ENCODE data around the gene ECE1. TPM values are rescaled to one million over a fixed set of nuclear protein-coding genes. Genes with fewer than 3 reads are reported as not detected.
A peak's percentile ranks its signal among the peaks of the same experiment; 100 is the strongest.

Gene ECE1
- total and polyA plus RNA-seq, 2 of the 13 experiments (the other 11 are each of a cell fraction or from before 2014, with no cell fraction given): 13.5 to 21.2 TPM

DNA sequence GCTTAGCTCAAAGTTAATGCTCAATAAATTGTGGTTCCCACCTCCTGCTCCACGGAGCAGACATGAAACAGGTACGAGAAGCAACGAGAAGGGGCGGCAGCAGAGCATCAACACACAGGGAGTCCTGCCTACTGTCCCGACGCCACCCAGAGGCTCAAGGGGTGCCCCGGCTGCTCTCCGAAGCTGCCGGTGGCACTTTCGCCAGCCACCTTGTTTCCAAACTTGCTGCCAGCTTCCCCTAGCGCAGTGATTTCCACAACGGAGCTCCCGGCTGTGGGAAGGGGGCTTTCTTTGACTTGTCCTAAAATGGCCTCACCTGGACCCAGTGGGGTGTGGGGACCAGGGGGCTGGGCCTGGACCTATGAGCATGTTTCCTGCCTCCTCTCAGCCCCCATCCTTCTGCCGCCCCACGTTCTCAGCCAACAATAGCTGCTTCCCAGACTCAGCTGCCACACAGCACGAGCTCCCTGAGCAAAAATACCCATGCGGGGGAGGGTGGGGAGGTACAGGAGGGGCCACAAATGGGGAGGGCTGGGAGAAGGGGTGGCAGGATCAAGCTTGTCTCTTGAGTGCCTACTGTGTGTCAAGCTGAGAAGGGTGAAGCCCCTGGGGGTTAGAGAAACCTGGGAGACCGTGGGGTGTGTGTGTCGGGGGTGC is 35.6 kb upstream of the ECE1 start:
- WGBS (ENCODE audit: low lambda C conversion rate): 47% methylated on average over 14 of the region's 19 CpGs
- Histone ChIP-seq H3K27ac (ENCODE audit: extremely low read length, insufficient read depth, low read length) (peak overlapping the region; percentile 20), H3K79me2 (ENCODE audit: insufficient read depth, low read length) (peaks cover 4% of the 10 kb centered on the region), H3K4me2 (ENCODE audit: low read depth, low read length) (peak overlapping the region; percentile 53), H2AFZ (ENCODE audit: low read length) (no peak overlapping the region), H3K36me3 (replicated peaks in 1 of 2; ENCODE audit: control insufficient read depth in 1 of 2, insufficient read depth in 2 of 2, low read length in 2 of 2) (no peaks in the 10 kb centered on the region), H3K4me3 (replicated peaks in 1 of 3; ENCODE audit: insufficient read depth in 1 of 3, low read depth in 2 of 3, low read length in 3 of 3) (peak overlapping the region in 1 of 3 experiments; percentile 11; a peak in 1 of 6 replicates), H4K20me1 (ENCODE audit: insufficient read depth, low read length) (no peaks in the 10 kb centered on the region), H3K9me3 (ENCODE audit: low read length) (no peaks in the 10 kb centered on the region), H3K9ac (ENCODE audit: insufficient read depth, low read depth, low read length) (no peak overlapping the region), H3K27me3 (ENCODE audit: control insufficient read depth in 1 of 2, insufficient read depth in 2 of 2, low read length in 2 of 2) (no peaks in the 10 kb centered on the region), H3K4me1 (ENCODE audit: insufficient read depth, low read length) (peaks cover 100% of the 10 kb centered on the region)
- no peak for ATAC-seq
- FAIRE-seq: no peak
- BruUV-seq (replicated peaks): no TSS peak
- in situ Hi-C loops (cut with HindIII; ENCODE audit: extremely low pct_ligation_motif_present, low pct_unique_long_range_greater_than_20kb): no loop called here
- POLR2A ChIA-PET: interaction anchor here (1.2 to 5.5 kb wide), 3 partner anchors 12 to 56 kb away, joined by 5 to 43 read pairs (median 13); no protein-coding TSS in a partner anchor
- intact Hi-C loops (cut with micrococcal nuclease; ENCODE audit: unreplicated experiment): no loop called here
- no peak for DNase-seq (ENCODE audit: low spot score)
- CTCF ChIA-PET (ENCODE audit: low intra/inter-chr PET ratio, low total read pairs): no interaction called here
- TF ChIP-seq WIZ (CRISPR knock-in tag; IDR thresholded peaks at IDR 0.05) (no peak), ZKSCAN5 (CRISPR knock-in tag; IDR thresholded peaks at IDR 0.05) (no peak), MBNL3 (CRISPR knock-in tag; conservative IDR thresholded peaks at IDR 0.05) (no peak), ZBTB8A (CRISPR knock-in tag; IDR thresholded peaks at IDR 0.05; ENCODE audit: borderline replicate concordance, low read depth) (no peak), TGIF2 (CRISPR knock-in tag; IDR thresholded peaks at IDR 0.05) (no peak), NPAS2 (CRISPR knock-in tag; IDR thresholded peaks at IDR 0.05; ENCODE audit: borderline replicate concordance) (no peak), PHF20 (CRISPR knock-in tag; IDR thresholded peaks at IDR 0.05) (no peak)
- TF ChIP-seq, protein P1, sequence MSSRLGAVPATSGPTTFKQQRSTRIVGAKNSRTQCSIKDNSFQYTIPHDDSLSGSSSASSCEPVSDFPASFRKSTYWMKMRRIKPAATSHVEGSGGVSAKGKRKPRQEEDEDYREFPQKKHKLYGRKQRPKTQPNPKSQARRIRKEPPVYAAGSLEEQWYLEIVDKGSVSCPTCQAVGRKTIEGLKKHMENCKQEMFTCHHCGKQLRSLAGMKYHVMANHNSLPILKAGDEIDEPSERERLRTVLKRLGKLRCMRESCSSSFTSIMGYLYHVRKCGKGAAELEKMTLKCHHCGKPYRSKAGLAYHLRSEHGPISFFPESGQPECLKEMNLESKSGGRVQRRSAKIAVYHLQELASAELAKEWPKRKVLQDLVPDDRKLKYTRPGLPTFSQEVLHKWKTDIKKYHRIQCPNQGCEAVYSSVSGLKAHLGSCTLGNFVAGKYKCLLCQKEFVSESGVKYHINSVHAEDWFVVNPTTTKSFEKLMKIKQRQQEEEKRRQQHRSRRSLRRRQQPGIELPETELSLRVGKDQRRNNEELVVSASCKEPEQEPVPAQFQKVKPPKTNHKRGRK (CRISPR knock-in tag; IDR thresholded peaks at IDR 0.05): no peak
- TF ChIP-seq, protein P2, sequence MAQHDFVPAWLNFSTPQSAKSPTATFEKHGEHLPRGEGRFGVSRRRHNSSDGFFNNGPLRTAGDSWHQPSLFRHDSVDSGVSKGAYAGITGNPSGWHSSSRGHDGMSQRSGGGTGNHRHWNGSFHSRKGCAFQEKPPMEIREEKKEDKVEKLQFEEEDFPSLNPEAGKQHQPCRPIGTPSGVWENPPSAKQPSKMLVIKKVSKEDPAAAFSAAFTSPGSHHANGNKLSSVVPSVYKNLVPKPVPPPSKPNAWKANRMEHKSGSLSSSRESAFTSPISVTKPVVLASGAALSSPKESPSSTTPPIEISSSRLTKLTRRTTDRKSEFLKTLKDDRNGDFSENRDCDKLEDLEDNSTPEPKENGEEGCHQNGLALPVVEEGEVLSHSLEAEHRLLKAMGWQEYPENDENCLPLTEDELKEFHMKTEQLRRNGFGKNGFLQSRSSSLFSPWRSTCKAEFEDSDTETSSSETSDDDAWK (CRISPR knock-in tag; IDR thresholded peaks at IDR 0.05): no peak
- TF ChIP-seq, protein P3, sequence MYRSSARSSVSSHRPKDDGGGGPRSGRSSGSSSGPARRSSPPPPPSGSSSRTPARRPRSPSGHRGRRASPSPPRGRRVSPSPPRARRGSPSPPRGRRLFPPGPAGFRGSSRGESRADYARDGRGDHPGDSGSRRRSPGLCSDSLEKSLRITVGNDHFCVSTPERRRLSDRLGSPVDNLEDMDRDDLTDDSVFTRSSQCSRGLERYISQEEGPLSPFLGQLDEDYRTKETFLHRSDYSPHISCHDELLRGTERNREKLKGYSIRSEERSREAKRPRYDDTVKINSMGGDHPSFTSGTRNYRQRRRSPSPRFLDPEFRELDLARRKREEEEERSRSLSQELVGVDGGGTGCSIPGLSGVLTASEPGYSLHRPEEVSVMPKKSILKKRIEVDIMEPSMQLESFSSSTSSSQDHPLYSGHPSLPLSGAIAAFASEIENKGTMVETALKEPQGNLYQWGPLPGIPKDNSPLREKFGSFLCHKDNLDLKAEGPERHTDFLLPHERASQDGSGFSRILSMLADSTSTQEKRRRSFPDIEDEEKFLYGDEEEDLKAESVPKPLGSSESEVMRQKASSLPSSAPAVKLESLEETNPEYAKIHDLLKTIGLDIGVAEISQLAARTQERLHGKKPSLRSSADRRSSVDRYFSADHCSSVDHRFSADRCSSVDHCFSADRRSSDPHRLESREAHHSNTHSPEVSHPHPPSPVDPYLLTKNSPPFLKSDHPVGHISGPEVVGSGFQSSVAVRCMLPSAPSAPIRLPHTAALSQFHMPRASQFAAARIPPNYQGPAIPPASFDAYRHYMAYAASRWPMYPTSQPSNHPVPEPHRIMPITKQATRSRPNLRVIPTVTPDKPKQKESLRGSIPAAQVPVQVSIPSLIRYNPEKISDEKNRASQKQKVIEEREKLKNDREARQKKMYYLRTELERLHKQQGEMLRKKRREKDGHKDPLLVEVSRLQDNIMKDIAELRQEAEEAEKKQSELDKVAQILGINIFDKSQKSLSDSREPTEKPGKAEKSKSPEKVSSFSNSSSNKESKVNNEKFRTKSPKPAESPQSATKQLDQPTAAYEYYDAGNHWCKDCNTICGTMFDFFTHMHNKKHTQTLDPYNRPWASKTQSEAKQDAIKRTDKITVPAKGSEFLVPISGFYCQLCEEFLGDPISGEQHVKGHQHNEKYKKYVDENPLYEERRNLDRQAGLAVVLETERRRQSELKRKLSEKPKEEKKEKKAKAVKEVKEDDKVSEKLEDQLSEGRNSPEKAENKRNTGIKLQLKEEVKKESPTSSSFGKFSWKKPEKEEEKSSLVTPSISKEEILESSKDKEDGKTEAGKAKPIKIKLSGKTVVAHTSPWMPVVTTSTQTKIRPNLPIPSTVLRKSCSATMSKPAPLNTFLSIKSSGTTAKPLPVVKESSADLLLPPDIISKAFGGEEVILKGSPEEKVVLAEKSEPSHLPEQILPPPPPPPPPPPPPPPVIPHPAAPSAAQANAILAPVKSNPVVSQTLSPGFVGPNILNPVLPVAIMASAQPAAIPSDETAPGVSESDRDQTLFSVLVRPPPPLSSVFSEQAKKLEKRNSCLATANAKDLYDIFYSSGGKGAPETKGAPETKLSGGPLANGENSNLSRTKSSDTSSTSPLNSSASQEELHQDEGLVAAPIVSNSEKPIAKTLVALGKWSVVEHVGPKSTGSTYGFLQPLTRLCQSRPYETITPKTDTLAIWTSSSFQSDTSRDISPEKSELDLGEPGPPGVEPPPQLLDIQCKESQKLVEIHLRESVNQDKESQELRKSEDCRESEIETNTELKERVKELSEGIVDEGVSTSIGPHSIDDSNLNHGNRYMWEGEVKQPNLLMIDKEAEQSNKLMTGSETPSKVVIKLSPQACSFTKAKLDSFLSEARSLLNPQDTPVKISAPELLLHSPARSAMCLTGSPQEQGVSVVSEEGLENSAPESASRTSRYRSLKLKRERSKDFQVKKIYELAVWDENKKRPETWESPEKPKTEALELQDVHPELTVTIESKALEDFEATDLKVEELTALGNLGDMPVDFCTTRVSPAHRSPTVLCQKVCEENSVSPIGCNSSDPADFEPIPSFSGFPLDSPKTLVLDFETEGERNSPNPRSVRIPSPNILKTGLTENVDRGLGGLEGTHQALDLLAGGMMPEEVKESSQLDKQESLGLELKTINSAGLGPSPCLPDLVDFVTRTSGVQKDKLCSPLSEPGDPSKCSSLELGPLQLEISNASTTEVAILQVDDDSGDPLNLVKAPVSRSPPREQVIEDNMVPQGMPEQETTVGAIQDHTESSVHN (CRISPR knock-in tag; IDR thresholded peaks at IDR 0.05): no peak

Measured in HepG2 (cell line).